ENCODE measurements around the gene CA10.

DNA sequence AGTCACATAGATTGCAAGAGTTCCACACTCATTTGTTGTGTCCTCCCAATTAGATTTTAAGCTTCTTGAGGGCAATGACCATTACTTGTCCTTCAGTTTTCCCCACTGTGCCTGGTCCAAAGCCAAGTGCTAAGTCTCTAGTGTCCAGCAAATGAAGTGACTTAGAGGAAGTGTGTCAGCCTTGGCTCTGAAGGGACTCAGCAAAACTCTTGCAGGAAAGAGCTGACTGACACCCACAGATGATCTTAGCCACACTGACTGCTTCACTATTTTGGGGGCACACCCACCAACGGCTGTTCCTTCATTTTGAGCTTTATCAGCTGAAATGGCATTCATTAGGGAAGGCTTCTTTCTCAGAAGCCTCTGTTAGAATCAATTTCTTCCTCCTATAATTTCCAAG lies 540.0 kb downstream of the CA10 start:
- TF ChIP-seq, protein P1, sequence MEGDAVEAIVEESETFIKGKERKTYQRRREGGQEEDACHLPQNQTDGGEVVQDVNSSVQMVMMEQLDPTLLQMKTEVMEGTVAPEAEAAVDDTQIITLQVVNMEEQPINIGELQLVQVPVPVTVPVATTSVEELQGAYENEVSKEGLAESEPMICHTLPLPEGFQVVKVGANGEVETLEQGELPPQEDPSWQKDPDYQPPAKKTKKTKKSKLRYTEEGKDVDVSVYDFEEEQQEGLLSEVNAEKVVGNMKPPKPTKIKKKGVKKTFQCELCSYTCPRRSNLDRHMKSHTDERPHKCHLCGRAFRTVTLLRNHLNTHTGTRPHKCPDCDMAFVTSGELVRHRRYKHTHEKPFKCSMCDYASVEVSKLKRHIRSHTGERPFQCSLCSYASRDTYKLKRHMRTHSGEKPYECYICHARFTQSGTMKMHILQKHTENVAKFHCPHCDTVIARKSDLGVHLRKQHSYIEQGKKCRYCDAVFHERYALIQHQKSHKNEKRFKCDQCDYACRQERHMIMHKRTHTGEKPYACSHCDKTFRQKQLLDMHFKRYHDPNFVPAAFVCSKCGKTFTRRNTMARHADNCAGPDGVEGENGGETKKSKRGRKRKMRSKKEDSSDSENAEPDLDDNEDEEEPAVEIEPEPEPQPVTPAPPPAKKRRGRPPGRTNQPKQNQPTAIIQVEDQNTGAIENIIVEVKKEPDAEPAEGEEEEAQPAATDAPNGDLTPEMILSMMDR (IDR thresholded peaks at IDR 0.05) = no peak
- TF ChIP-seq POLR2A (IDR thresholded peaks at IDR 0.05) = no peak
